ENCODE results near the gene ACSF3.

ACSF3 gene

DNA sequence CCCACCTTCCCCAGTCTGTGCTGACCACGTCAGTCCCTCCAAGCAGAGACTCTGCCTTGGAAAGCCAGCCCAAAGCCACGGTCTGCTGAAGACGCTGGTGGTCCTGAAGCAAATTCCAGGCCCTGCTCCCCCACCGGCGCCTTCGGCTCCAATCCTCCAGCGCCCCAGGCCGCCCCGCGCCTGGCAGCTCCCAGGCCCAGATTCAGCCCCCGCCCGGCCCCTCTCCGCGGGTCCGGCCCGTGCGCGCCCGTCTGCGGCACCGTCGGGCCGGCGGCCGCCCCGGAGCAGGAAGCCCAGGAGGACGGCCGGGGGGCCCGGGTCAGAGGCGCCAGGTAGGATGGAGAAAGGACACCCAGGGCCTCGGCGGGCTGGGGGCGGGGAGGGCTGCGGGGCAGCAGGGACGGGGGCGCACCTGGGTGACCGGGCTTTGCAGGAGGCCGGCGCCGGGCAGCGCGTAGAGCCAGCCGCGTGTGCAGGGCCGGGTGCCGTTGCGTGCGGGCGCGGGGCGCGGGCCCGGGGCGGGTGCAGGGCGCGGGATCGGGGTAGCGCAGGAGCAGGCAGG, 107.3 kb downstream of the ACSF3 start:
- peak overlapping the region; percentile 43 for H3K4me3 Mint-ChIP-seq
- no peak overlapping the region for H3K27ac Mint-ChIP-seq
- no peak for DNase-seq

DNA sequence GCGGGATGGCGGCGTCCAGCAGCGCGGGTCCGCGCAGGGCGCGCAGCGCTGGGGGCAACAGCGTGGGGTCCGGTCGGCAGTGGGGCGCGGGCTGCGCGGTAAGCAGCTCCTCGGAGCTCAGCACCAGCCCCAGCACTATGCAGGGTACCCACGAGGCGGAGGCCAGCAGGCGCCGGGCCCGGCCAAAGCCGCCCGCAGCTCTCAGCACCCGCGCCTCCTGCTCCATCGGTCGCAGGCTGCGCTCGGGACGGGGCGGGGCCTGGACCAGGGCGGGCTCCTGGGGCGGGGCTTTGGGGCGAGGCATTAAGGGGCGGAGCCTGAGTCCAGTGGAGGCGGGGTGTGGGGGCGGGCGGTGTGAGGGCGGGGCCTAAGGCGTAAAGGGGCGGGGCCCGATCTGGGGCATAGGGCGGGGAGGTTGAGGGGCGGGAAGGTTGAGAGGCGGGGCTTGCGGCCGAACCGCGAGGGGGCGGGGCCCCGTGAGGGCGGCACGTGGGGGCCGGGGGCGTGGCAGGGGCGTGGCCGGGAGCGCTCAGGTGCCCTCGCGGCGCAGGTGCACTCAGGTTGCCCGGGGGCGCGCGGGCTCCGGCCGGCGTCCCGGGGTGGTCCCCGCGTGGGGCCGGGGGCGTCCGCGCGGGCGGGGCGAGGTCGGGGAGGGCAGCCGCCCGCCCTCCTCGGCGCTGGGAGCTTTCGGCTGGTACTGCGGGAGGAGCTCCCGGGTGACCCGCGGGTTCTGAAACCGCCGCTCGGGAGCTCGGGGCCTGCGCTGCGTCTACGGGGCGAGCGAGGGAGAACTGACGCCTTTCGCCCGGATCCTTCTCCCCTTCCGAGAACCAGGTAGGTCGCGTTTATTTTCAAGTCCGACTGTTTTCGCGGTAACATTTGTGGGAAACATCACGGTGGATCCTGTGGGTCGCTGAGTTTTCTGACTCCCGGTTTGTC, 108.1 kb downstream of the ACSF3 start:
- DNase-seq, result peak; percentile 88
- Mint-ChIP-seq H3K36me3 (ENCODE audit: low read depth) (no peaks in the 10 kb centered on the region), H3K9me3 (peaks cover 2% of the 10 kb centered on the region), H3K4me3 (no peak overlapping the region), H3K27me3 (peaks cover 61% of the 10 kb centered on the region), H3K4me1 (ENCODE audit: low read depth) (peaks cover 14% of the 10 kb centered on the region), H3K27ac (no peak overlapping the region)

More for the DNA sequence above, 107.3 kb downstream of the ACSF3 start:
- Mint-ChIP-seq H3K36me3 (ENCODE audit: low read depth) (no peaks in the 10 kb centered on the region), H3K27me3 (peaks cover 54% of the 10 kb centered on the region), H3K4me1 (ENCODE audit: low read depth) (peaks cover 14% of the 10 kb centered on the region), H3K9me3 (peaks cover 2% of the 10 kb centered on the region)

DNA sequence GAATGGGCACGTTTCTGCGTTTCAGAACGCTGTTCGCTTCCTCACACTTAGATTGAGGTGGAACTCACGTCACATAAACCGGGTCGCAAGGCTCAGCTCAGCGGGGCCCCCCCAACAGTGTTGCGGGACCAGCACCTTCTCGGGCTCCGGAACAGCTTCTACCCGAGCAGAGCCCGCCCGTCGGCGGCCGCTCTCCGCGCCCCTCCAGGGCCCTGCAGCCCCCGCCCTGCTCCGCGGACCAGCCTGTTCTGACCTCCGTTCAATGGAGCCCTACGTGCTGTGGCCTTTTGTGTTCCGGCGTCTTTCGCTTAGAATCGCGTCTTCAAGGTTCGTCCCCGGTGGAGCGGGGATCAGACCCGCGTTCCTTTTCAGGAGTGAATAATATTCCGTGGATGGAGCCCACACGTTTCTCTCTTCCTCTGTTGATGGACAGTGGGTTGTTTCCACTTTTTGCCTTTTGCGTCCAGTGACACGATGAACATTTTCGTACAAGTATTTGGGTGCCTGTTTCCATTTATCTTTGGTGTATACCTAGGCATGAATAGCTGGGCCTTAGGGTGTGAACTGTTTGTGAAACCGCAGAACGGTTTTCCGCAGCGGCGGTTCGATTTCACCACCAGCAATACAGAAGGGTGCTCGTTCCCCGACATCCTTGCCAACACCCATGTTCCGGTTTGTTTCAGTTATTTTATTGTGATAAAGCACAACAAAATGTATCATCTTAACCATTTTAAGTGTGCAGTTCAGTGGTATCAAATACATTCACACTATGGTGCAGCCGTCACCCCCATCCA, 109.0 kb downstream of the ACSF3 start:
- DNase-seq, result no peak
- H3K27ac Mint-ChIP-seq, result no peak overlapping the region
- peaks cover 14% of the 10 kb centered on the region for H3K4me1 Mint-ChIP-seq (ENCODE audit: low read depth)
- H3K36me3 Mint-ChIP-seq (ENCODE audit: low read depth), result no peaks in the 10 kb centered on the region
- H3K9me3 Mint-ChIP-seq, result peaks cover 2% of the 10 kb centered on the region
- H3K4me3 Mint-ChIP-seq, result no peak overlapping the region
- H3K27me3 Mint-ChIP-seq, result peaks cover 63% of the 10 kb centered on the region

Data from activated T-cell treated with anti-CD3 and anti-CD28 coated beads, Interleukin-2, amount 50 U/mL, for 24 hours (primary cell).